SKM-1 treated with dmso at 0.1 percent for 144 hours (cell line): Measurements from ENCODE around the gene UBE2E2.

Source experiments
- DNase-seq: peaks from one replicate; lab custom pipeline; 2025; ENCODE audit not compliant: unreplicated experiment; lab: John Stamatoyannopoulos, UW

UBE2E2 gene

GRCh38 chr3:23272820-23273219, 69.7 kb downstream of the UBE2E2 start:
- no peak for DNase-seq

GRCh38 chr3:23275061-23275460, 71.9 kb downstream of the UBE2E2 start:
- no peak for DNase-seq

GRCh38 chr3:23275814-23276213, 72.7 kb downstream of the UBE2E2 start:
- DNase-seq: no peak

GRCh38 chr3:23276913-23277658, 74.0 kb downstream of the UBE2E2 start:
- no peak for DNase-seq

- DNase-seq: no peak
Measured at GRCh38 chr3:23277688-23278087, 74.6 kb downstream of the UBE2E2 start.

- no peak for DNase-seq
Measured at GRCh38 chr3:23283625-23284024, 80.5 kb downstream of the UBE2E2 start.

- no peak for DNase-seq
Measured at GRCh38 chr3:23288286-23288685, 85.2 kb downstream of the UBE2E2 start.

- DNase-seq: no peak
Measured at GRCh38 chr3:23288715-23289114, 85.6 kb downstream of the UBE2E2 start.

- DNase-seq: no peak
Measured at GRCh38 chr3:23292432-23292831, 89.3 kb downstream of the UBE2E2 start.

GRCh38 chr3:23294770-23295387, 91.8 kb downstream of the UBE2E2 start:
- no peak for DNase-seq

- no peak for DNase-seq
Measured at GRCh38 chr3:23301819-23302218, 98.7 kb downstream of the UBE2E2 start.

- no peak for DNase-seq
Measured at GRCh38 chr3:23302271-23302670, 99.1 kb downstream of the UBE2E2 start.

- no peak for DNase-seq
Measured at GRCh38 chr3:23303601-23304217, 100.6 kb downstream of the UBE2E2 start.

GRCh38 chr3:23304424-23304823, 101.3 kb downstream of the UBE2E2 start:
- no peak for DNase-seq

GRCh38 chr3:23308986-23309625, 106.0 kb downstream of the UBE2E2 start:
- DNase-seq: no peak

GRCh38 chr3:23312866-23313265, 109.7 kb downstream of the UBE2E2 start:
- no peak for DNase-seq

- DNase-seq: no peak
Measured at GRCh38 chr3:23314981-23315762, 112.0 kb downstream of the UBE2E2 start.

- no peak for DNase-seq
Measured at GRCh38 chr3:23316924-23317323, 113.8 kb downstream of the UBE2E2 start.

GRCh38 chr3:23319366-23320312, 116.5 kb downstream of the UBE2E2 start:
- no peak for DNase-seq
